DND-41 (cell line): Measurements from ENCODE around the gene SLC39A10.

Source experiments
- ATAC-seq: fragments of 200-7000 bp; cut with Tn5 transposase; 3 replicates; pipeline ENCODE4 v1.9.1; 2021; ENCODE audit warnings: low read depth; ENCODE audit not compliant: insufficient read depth
- DNase-seq: peaks from one replicate; pipeline ENCODE4 v3.0.0-alpha.2; 2020
- H2AFZ ChIP-seq: 2 replicates; pipeline ENCODE4 v1.6.0; 2012; ENCODE audit warnings: low read depth, low read length
- H3K27ac ChIP-seq: 2 replicates; pipeline ENCODE4 v1.5.1; 2012; ENCODE audit warnings: low read length, inconsistent platforms
- H3K27me3 ChIP-seq: fragments of 200-600 bp; sonication (generic); 2 replicates; pipeline ENCODE4 v1.6.0; 2012; ENCODE audit warnings: low read length, mild to moderate bottlenecking, inconsistent platforms; ENCODE audit not compliant: insufficient read depth, poor library complexity
- H3K36me3 ChIP-seq: 2 replicates; pipeline ENCODE4 v1.5.1; 2012; ENCODE audit warnings: low read length, inconsistent platforms; ENCODE audit not compliant: insufficient read depth
- H3K4me1 ChIP-seq: 2 replicates; pipeline ENCODE4 v1.5.1; 2012; ENCODE audit warnings: mild to moderate bottlenecking, low read length; ENCODE audit not compliant: insufficient read depth
- H3K4me2 ChIP-seq: 2 replicates; pipeline ENCODE4 v1.6.0; 2012; ENCODE audit warnings: mild to moderate bottlenecking, moderate library complexity, low read length, inconsistent platforms; ENCODE audit not compliant: insufficient read depth
- H3K4me3 ChIP-seq, 2 experiments: fragments of 200-600 bp in 1 of 2; shearing (Covaris generic) in 1 of 2; 2 replicates each; pipeline ENCODE4 v1.5.1; 2012 to 2016; ENCODE audit warnings: inconsistent platforms in 2 of 2, low read length in 2 of 2, mild to moderate bottlenecking in 2 of 2, low read depth in 1 of 2, moderate library complexity in 1 of 2
- H3K79me2 ChIP-seq: 2 replicates; pipeline ENCODE4 v1.6.0; 2012; ENCODE audit warnings: low read length, inconsistent platforms; ENCODE audit not compliant: insufficient read depth
- H3K9ac ChIP-seq: 2 replicates; pipeline ENCODE4 v1.6.0; 2012; ENCODE audit warnings: low read depth, mild to moderate bottlenecking, inconsistent platforms, low read length, moderate library complexity
- H3K9me3 ChIP-seq: 2 replicates; pipeline ENCODE4 v1.5.1; 2012; ENCODE audit warnings: low read length, moderate library complexity, mild to moderate bottlenecking, inconsistent platforms; ENCODE audit not compliant: insufficient read depth, severe bottlenecking
- H4K20me1 ChIP-seq: 2 replicates; pipeline ENCODE4 v1.6.0; 2012; ENCODE audit warnings: low read length; ENCODE audit not compliant: insufficient read depth
- EZH2 ChIP-seq: IDR thresholded peaks from 3 replicates; pipeline ENCODE4 v1.6.1; 2012; ENCODE audit warnings: borderline replicate concordance, low read depth, mild to moderate bottlenecking, moderate library complexity, low read length, inconsistent platforms; ENCODE audit not compliant: severe bottlenecking
- TF ChIP-seq, protein P1 (sequence below): IDR thresholded peaks from 2 replicates; pipeline ENCODE4 v1.5.1; 2012; ENCODE audit warnings: borderline replicate concordance, low read length, moderate library complexity, mild to moderate bottlenecking; ENCODE audit not compliant: poor library complexity, severe bottlenecking; ENCODE audit errors: extremely low read depth

The SLC39A10 gene

DNA sequence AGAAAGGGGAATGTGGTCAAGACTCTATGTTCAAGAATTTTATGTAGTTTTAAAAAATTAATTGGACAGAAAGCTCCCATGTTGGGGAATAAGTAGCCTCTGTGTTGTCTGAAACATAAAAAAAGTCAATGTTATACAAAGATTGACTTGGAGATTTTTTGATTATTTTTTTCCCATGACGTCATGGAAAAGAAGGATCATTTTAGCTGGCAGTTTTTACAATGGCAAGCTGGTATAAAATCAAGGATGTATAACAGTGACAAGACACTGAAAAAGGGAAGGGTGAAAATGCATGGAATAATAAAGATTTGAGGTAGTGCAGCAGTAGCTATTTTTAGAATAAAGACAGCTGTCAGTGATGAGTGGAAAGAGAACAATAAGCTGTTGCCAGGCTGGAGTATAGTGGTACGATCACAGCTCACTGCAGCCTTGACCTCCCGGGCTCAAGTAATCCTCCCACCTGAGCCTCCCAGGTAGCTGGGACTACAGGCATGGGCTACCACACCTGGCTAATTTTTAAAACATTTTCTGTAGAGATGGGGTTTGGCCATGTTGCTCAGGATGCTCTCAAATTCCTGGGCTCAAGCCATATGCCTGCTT, 9.2 kb downstream of the SLC39A10 start:
- Histone ChIP-seq H3K9ac (no peak overlapping the region), H3K27me3 (no peaks in the 10 kb centered on the region), H3K4me3 (no peak overlapping the region), H3K27ac (no peak overlapping the region), H3K4me2 (no peak overlapping the region), H3K79me2 (peaks cover 97% of the 10 kb centered on the region), H3K4me1 (peaks cover 19% of the 10 kb centered on the region), H4K20me1 (no peaks in the 10 kb centered on the region), H2AFZ (no peak overlapping the region), H3K9me3 (no peaks in the 10 kb centered on the region), H3K36me3 (peaks cover 3% of the 10 kb centered on the region; the same call in 1 of the 2 replicates)
- ATAC-seq (no peak), DNase-seq (no peak)
- TF ChIP-seq, protein P1, sequence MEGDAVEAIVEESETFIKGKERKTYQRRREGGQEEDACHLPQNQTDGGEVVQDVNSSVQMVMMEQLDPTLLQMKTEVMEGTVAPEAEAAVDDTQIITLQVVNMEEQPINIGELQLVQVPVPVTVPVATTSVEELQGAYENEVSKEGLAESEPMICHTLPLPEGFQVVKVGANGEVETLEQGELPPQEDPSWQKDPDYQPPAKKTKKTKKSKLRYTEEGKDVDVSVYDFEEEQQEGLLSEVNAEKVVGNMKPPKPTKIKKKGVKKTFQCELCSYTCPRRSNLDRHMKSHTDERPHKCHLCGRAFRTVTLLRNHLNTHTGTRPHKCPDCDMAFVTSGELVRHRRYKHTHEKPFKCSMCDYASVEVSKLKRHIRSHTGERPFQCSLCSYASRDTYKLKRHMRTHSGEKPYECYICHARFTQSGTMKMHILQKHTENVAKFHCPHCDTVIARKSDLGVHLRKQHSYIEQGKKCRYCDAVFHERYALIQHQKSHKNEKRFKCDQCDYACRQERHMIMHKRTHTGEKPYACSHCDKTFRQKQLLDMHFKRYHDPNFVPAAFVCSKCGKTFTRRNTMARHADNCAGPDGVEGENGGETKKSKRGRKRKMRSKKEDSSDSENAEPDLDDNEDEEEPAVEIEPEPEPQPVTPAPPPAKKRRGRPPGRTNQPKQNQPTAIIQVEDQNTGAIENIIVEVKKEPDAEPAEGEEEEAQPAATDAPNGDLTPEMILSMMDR = no peak
- no peak for TF ChIP-seq EZH2

DNA sequence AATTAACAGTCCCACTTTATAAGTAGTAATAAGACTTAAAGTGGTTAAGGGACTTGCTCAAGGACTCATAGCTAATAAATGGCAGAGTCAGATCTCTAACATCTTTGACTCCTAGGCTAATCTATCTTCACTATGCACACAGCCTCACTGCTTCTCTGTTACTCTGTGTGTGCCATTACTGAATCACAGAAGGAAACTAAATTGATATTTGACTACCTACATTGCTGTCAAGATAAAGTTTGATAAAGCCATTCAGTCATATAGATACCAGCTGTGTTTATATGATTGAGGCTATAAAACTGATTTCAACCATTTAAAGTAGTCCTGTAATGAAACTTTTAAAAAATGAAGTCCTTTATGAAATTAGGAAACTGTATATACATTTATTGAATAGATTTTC, 10.9 kb downstream of the SLC39A10 start:
- Histone ChIP-seq H3K9me3 (no peaks in the 10 kb centered on the region), H4K20me1 (no peaks in the 10 kb centered on the region), H3K4me1 (peaks cover 3% of the 10 kb centered on the region; the same call in 1 of the 2 replicates), H3K79me2 (peaks cover 97% of the 10 kb centered on the region), H3K4me3 (no peak overlapping the region), H2AFZ (no peak overlapping the region), H3K4me2 (no peak overlapping the region), H3K36me3 (peaks cover 7% of the 10 kb centered on the region; the same call in 1 of the 2 replicates), H3K9ac (no peak overlapping the region), H3K27ac (no peak overlapping the region), H3K27me3 (no peaks in the 10 kb centered on the region)
- ATAC-seq (no peak), DNase-seq (no peak)
- TF ChIP-seq, protein P1 = no peak
- no peak for TF ChIP-seq EZH2

DNA sequence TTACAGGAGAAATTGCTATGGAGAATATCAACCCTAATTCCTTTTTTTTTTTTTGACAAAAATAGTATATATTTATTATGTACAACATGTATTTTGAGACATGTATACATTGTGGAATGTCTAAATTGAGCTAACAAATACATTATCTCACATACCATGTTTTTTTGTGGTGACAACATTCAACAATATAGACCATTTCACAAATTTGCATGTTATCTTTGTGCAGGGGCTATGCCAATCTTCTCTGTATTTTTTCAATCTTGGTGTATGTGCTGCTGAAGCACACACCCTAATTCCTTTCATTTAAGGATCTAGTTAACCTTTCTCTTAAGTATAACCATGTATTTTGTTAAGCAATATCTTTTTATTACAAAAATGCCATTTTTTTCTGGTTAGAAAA, 13.2 kb downstream of the SLC39A10 start:
- TF ChIP-seq EZH2 = no peak
- TF ChIP-seq, protein P1 = no peak
- Histone ChIP-seq H2AFZ (no peak overlapping the region), H3K36me3 (peaks cover 18% of the 10 kb centered on the region), H4K20me1 (no peaks in the 10 kb centered on the region), H3K9ac (no peak overlapping the region), H3K27me3 (no peaks in the 10 kb centered on the region), H3K4me1 (0 out of 2 replicates have a peak, but pooled peaks cover 3% of the 10 kb centered on the region), H3K4me2 (no peak overlapping the region), H3K9me3 (no peaks in the 10 kb centered on the region), H3K4me3 (no peak overlapping the region), H3K27ac (no peak overlapping the region), H3K79me2 (peaks cover 95% of the 10 kb centered on the region)
- no peak for DNase-seq
- no peak for ATAC-seq
